H9 (cell line): Measurements from ENCODE around the gene ELFN2. TPM values are rescaled to one million over a fixed set of nuclear protein-coding genes. Genes with fewer than 3 reads are reported as not detected.

Experiments
- DNase-seq: peaks from one replicate; pipeline ENCODE4 v3.0.0-alpha.2; 2017
- H2AFZ ChIP-seq: one replicate; pipeline ENCODE4 v1.6.1; 2013; ENCODE audit warnings: mild to moderate bottlenecking, low read length, control low read depth, moderate library complexity
- H2AK5ac ChIP-seq: 2 replicates; pipeline ENCODE4 v1.6.1; 2013; ENCODE audit warnings: low read length, control low read depth, mixed read lengths; ENCODE audit not compliant: insufficient read length
- H2BK120ac ChIP-seq: one replicate; pipeline ENCODE4 v1.6.1; 2013; ENCODE audit warnings: low read depth, mild to moderate bottlenecking, low read length, control low read depth, inconsistent platforms; ENCODE audit not compliant: poor library complexity, severe bottlenecking
- H2BK12ac ChIP-seq: 2 replicates; pipeline ENCODE4 v1.6.1; 2013; ENCODE audit warnings: low read length, control low read depth, mixed read lengths, low read depth; ENCODE audit not compliant: insufficient read length
- H2BK15ac ChIP-seq: 2 replicates; pipeline ENCODE4 v1.6.1; 2013; ENCODE audit warnings: low read depth, low read length, control low read depth
- H2BK20ac ChIP-seq: one replicate; pipeline ENCODE4 v1.6.1; 2013; ENCODE audit warnings: low read depth, mild to moderate bottlenecking, low read length, control low read depth, inconsistent platforms; ENCODE audit not compliant: poor library complexity, severe bottlenecking
- H2BK5ac ChIP-seq: 2 replicates; pipeline ENCODE4 v1.6.1; 2013; ENCODE audit warnings: low read length, control low read depth, mixed read lengths; ENCODE audit not compliant: insufficient read length
- H3K14ac ChIP-seq: 2 replicates; pipeline ENCODE4 v1.6.1; 2013; ENCODE audit warnings: low read length, control low read depth; ENCODE audit not compliant: insufficient read depth
- H3K18ac ChIP-seq: 2 replicates; pipeline ENCODE4 v1.6.1; 2013; ENCODE audit warnings: low read depth, mild to moderate bottlenecking, mixed read lengths, low read length, control low read depth; ENCODE audit not compliant: insufficient read length
- H3K23ac ChIP-seq: 2 replicates; pipeline ENCODE4 v1.6.1; 2013; ENCODE audit warnings: low read length, control low read depth, mixed read lengths, low read depth; ENCODE audit not compliant: insufficient read length
- H3K23me2 ChIP-seq: 2 replicates; pipeline ENCODE4 v1.6.1; 2013; ENCODE audit warnings: low read depth, mild to moderate bottlenecking, mixed read lengths, low read length, control low read depth; ENCODE audit not compliant: insufficient read length, poor library complexity, severe bottlenecking
- H3K27ac ChIP-seq: 2 replicates; pipeline ENCODE4 v1.5.1; 2013; ENCODE audit warnings: low read length, control low read depth, mixed read lengths, low read depth; ENCODE audit not compliant: insufficient read length
- H3K27me3 ChIP-seq: 2 replicates; pipeline ENCODE4 v1.6.1; 2013; ENCODE audit warnings: low read length, control low read depth, inconsistent platforms; ENCODE audit not compliant: insufficient read depth
- H3K4ac ChIP-seq: 2 replicates; pipeline ENCODE4 v1.6.1; 2013; ENCODE audit warnings: low read depth, mild to moderate bottlenecking, control low read depth, inconsistent platforms, low read length, moderate library complexity
- H3K4me1 ChIP-seq: 2 replicates; pipeline ENCODE4 v1.6.1; 2013; ENCODE audit warnings: low read length, control low read depth, inconsistent platforms; ENCODE audit not compliant: insufficient read depth
- H3K4me2 ChIP-seq: 2 replicates; pipeline ENCODE4 v1.6.1; 2013; ENCODE audit warnings: low read length, control low read depth, mixed read lengths; ENCODE audit not compliant: insufficient read length, insufficient read depth
- H3K56ac ChIP-seq: 2 replicates; pipeline ENCODE4 v1.6.1; 2013; ENCODE audit warnings: low read depth, mild to moderate bottlenecking, mixed read lengths, low read length, control low read depth; ENCODE audit not compliant: insufficient read length
- H3K79me1 ChIP-seq: 2 replicates; pipeline ENCODE4 v1.6.1; 2013; ENCODE audit warnings: low read depth, mild to moderate bottlenecking, moderate library complexity, low read length, control low read depth, inconsistent platforms; ENCODE audit not compliant: insufficient read depth, poor library complexity, severe bottlenecking
- H3K79me2 ChIP-seq: 2 replicates; pipeline ENCODE4 v1.6.1; 2013; ENCODE audit warnings: low read length, control low read depth, inconsistent platforms; ENCODE audit not compliant: insufficient read depth
- H3K9ac ChIP-seq: 2 replicates; pipeline ENCODE4 v1.6.1; 2013; ENCODE audit warnings: low read length, control low read depth, mixed read lengths; ENCODE audit not compliant: insufficient read length; ENCODE audit errors: extremely low read depth
- H3K9me3 ChIP-seq: one replicate; pipeline ENCODE4 v1.6.1; 2013; ENCODE audit warnings: low read depth, low read length, inconsistent platforms; ENCODE audit not compliant: control insufficient read depth
- H3T11ph ChIP-seq: one replicate; pipeline ENCODE4 v1.6.1; 2013; ENCODE audit warnings: mild to moderate bottlenecking, low read length, control low read depth, inconsistent platforms
- H4K20me1 ChIP-seq: one replicate; pipeline ENCODE4 v1.6.1; 2013; ENCODE audit not compliant: control insufficient read depth, insufficient read length, insufficient read depth
- H4K5ac ChIP-seq: 2 replicates; pipeline ENCODE4 v1.6.1; 2013; ENCODE audit warnings: low read depth, mild to moderate bottlenecking, mixed read lengths, low read length, control low read depth; ENCODE audit not compliant: insufficient read length
- H4K8ac ChIP-seq: replicated peaks from 2 replicates; pipeline ENCODE4 v1.6.1; 2013; ENCODE audit warnings: low read length, control low read depth, mixed read lengths, low read depth; ENCODE audit not compliant: insufficient read length
- H4K91ac ChIP-seq: 2 replicates; pipeline ENCODE4 v1.6.1; 2013; ENCODE audit warnings: low read depth, mild to moderate bottlenecking, moderate library complexity, mixed read lengths, low read length, control low read depth; ENCODE audit not compliant: insufficient read length
- H3K27ac Mint-ChIP-seq, 3 experiments: 2 replicates in 2 of 3; 3 replicates in 1 of 3; pipeline ENCODE4 v1.8.0; 2020 to 2021; ENCODE audit warnings: mixed read lengths in 3 of 3, mild to moderate bottlenecking in 1 of 3, moderate library complexity in 1 of 3
- H3K27me3 Mint-ChIP-seq: 2 replicates; pipeline ENCODE4 v1.8.0; 2021; ENCODE audit warnings: low read depth, mild to moderate bottlenecking, moderate library complexity, mixed read lengths
- H3K36me3 Mint-ChIP-seq, 3 experiments: 2 replicates in 2 of 3; 3 replicates in 1 of 3; pipeline ENCODE4 v1.8.0; 2020 to 2021; ENCODE audit warnings: low read depth in 3 of 3, mixed read lengths in 3 of 3; ENCODE audit not compliant: insufficient read depth in 1 of 3
- H3K4me1 Mint-ChIP-seq, 2 experiments: 2 replicates each; pipeline ENCODE4 v1.8.0; 2020; ENCODE audit warnings: mixed read lengths in 2 of 2
- H3K4me3 Mint-ChIP-seq, 2 experiments: 2 replicates in 1 of 2; 3 replicates in 1 of 2; pipeline ENCODE4 v1.8.0; 2020 to 2021; ENCODE audit warnings: mild to moderate bottlenecking in 2 of 2, mixed read lengths in 2 of 2, moderate library complexity in 1 of 2
- H3K9me3 Mint-ChIP-seq, 2 experiments: 2 replicates in 1 of 2; 3 replicates in 1 of 2; pipeline ENCODE4 v1.8.0; 2020; ENCODE audit warnings: mild to moderate bottlenecking in 2 of 2, mixed read lengths in 2 of 2, moderate library complexity in 1 of 2
- CTCF ChIP-seq: fragments of 200-600 bp; sonication (generic); conservative IDR thresholded peaks from 3 replicates; pipeline ENCODE4 v1.8.0; 2021; ENCODE audit warnings: antibody characterized with exemption, mild to moderate bottlenecking
- WGBS: extraction: QIAGEN DNeasy Blood & Tissue Kit; methylation state at CpG from one replicate; pipeline ENCODE4 v1.1.7; 2013; ENCODE audit warnings: missing lambda C conversion rate, low lambda C conversion rate, mixed read lengths; ENCODE audit not compliant: insufficient read length; ENCODE audit errors: extremely low coverage; 5-methylcytosine and 5-hydroxymethylcytosine counted together
- total RNA-seq: library from RNA; stranded (reverse); gene quantifications from 2 replicates; pipeline ENCODE4 v1.2.1, GENCODE V29; 2021

ELFN2 gene
- total RNA-seq, 1 experiment from 2014 or later: 0.70 TPM

DNA sequence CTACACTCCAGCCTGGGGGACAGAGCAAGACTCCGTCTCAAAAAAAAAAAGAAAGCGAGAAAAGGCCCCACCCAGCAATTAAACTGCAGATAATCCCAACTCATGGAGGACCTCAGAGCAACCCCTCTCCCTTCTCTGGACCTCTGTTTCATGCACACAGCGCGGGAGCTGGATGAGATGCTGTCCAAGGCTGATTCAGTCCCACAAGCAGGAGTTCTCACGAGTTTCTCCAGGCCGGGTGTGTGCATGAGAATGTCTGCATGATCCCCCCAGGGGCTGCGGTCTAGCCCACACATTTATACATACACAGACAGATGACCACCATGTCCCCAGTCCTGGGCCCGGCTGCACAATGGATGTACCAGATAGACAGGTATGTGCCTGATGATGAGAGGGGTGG, 19.4 kb downstream of the ELFN2 start:
- no peak overlapping the region for H2BK120ac ChIP-seq
- H3K14ac ChIP-seq: no peak overlapping the region
- H4K20me1 ChIP-seq: peaks cover 2% of the 10 kb centered on the region
- no peaks in the 10 kb centered on the region for H3K4me1 ChIP-seq
- H3K27ac ChIP-seq: no peak overlapping the region
- H3K79me1 ChIP-seq: no peaks in the 10 kb centered on the region
- no peak overlapping the region for H3T11ph ChIP-seq
- H2BK15ac ChIP-seq: no peak overlapping the region
- no peak overlapping the region for H4K5ac ChIP-seq
- no peak overlapping the region for H2BK20ac ChIP-seq
- Mint-ChIP-seq H3K27me3 (peaks cover 13% of the 10 kb centered on the region), H3K27ac (no peak overlapping the region), H3K36me3 (no peaks in the 10 kb centered on the region), H3K4me3 (no peak overlapping the region), H3K9me3 (no peaks in the 10 kb centered on the region), H3K4me1 (peaks cover 10 to 30% of the 10 kb centered on the region in 2 experiments)
- no peak overlapping the region for H2BK12ac ChIP-seq
- DNase-seq: no peak
- H3K9me3 ChIP-seq: no peaks in the 10 kb centered on the region
- H3K27me3 ChIP-seq: no peaks in the 10 kb centered on the region
- no peak overlapping the region for H4K91ac ChIP-seq
- no peak overlapping the region for H2AK5ac ChIP-seq
- H3K4ac ChIP-seq: no peak overlapping the region
- no peak overlapping the region for H4K8ac ChIP-seq
- no peak overlapping the region for H3K9ac ChIP-seq
- no peak overlapping the region for H3K56ac ChIP-seq
- no peaks in the 10 kb centered on the region for H3K79me2 ChIP-seq
- H3K18ac ChIP-seq: no peak overlapping the region
- no peak for TF ChIP-seq CTCF
- WGBS: no CpG with 5 or more reads among the region's 8 CpGs
- H2AFZ ChIP-seq: no peak overlapping the region
- H3K23ac ChIP-seq: no peak overlapping the region
- no peaks in the 10 kb centered on the region for H3K23me2 ChIP-seq
- no peak overlapping the region for H2BK5ac ChIP-seq
- H3K4me2 ChIP-seq: no peak overlapping the region
